ENCODE measurements around the gene GLYR1. TPM values are rescaled to one million over a fixed set of nuclear protein-coding genes. Genes with fewer than 3 reads are reported as not detected.

The GLYR1 gene
- total and polyA plus RNA-seq, 9 of the 15 experiments (the other 6 are each of a cell fraction or from before 2014, with no cell fraction given), result 6.7 to 99.2 (median 60.2) TPM

DNA sequence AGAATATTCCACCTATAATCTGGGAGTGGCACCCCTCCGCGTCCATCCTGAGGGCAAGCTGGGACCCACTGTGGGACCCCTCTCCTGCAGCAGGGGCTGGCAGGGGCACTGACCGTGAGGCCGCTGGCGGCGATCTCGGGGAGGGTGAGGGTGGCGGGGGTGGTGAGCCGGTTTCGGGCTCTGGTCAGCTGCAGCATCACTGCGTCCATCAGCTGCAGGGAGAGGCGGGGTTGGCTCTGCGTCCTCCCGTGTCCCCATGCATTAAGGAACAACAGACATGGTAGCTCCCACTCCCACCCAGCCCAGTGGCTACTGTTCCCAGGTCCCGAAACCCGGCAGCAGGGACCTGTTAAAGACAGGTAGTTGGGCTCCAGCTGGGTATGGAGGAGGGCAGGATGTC is 48.6 kb downstream of the GLYR1 start:
- ATAC-seq (no peak), DNase-seq (ENCODE audit: extremely low read depth in 1 of 4, low spot score in 3 of 4) (no peak), FAIRE-seq (no peak)
- Histone ChIP-seq H2AFZ (ENCODE audit: low read depth, low read length) (no peak overlapping the region), H3K79me2 (ENCODE audit: control insufficient read depth, insufficient read depth, low read length) (peaks cover 6% of the 10 kb centered on the region; the same call in 2 of the 3 replicates), H3K36me3 (ENCODE audit: control insufficient read depth, insufficient read depth, low read length) (peaks cover 13% of the 10 kb centered on the region; the same call in 1 of the 3 replicates), H3K4me2 (ENCODE audit: insufficient read depth, low read length) (no peak overlapping the region), H3K27me3 (ENCODE audit: control insufficient read depth in 2 of 2, insufficient read depth in 2 of 2, low read length in 2 of 2) (no peaks in the 10 kb centered on the region), H3K27ac (ENCODE audit: extremely low read depth, low read depth, low read length) (no peak overlapping the region), H4K20me1 (replicated peaks; ENCODE audit: control insufficient read depth, insufficient read depth, low read length) (no peaks in the 10 kb centered on the region), H3K4me3 (no peak overlapping the region), H3K9ac (ENCODE audit: insufficient read depth in 1 of 2, low read depth in 2 of 2, low read length in 2 of 2) (no peak overlapping the region), H3K9me1 (ENCODE audit: control insufficient read depth, insufficient read depth, low read length) (no peaks in the 10 kb centered on the region), H3K4me1 (replicated peaks in 1 of 2; ENCODE audit: control insufficient read depth in 2 of 2, insufficient read depth in 2 of 2, low read length in 2 of 2) (peaks cover 15 to 59% of the 10 kb centered on the region in 2 experiments), H3K9me3 (replicated peaks; ENCODE audit: control insufficient read depth, insufficient read depth, low read depth, low read length) (no peaks in the 10 kb centered on the region)
- in situ Hi-C loops (cut with MboI), result no loop called here
- BruUV-seq (replicated peaks), result no TSS peak
- intact Hi-C loops (cut with micrococcal nuclease), result no loop called here
- TF ChIP-seq POU5F1 (IDR thresholded peaks at IDR 0.05; ENCODE audit: borderline replicate concordance, low read depth, low read length, partially characterized antibody) (no peak), PHF20 (IDR thresholded peaks at IDR 0.05; ENCODE audit: partially characterized antibody) (no peak), SNIP1 (IDR thresholded peaks at IDR 0.05; ENCODE audit: low read depth) (no peak), ZNF124 (CRISPR knock-in tag; IDR thresholded peaks at IDR 0.05) (no peak), KLF1 (tag; IDR thresholded peaks at IDR 0.05) (no peak), SIRT6 (IDR thresholded peaks at IDR 0.05; ENCODE audit: low read depth, low read length) (no peak), ZNF263 (CRISPR knock-in tag; IDR thresholded peaks at IDR 0.05; ENCODE audit: borderline replicate concordance) (no peak), SIX5 (IDR thresholded peaks at IDR 0.05; ENCODE audit: borderline replicate concordance in 1 of 2, insufficient read depth in 1 of 2, low read depth in 1 of 2, low read length in 2 of 2) (no peak), KLF10 (CRISPR knock-in tag; IDR thresholded peaks at IDR 0.05) (no peak), ZNF24 (IDR thresholded peaks at IDR 0.05) (no peak), EHMT2 (IDR thresholded peaks at IDR 0.05) (no peak), HNRNPUL1 (IDR thresholded peaks at IDR 0.05; ENCODE audit: low read length) (no peak), CXXC5 (CRISPR knock-in tag; IDR thresholded peaks at IDR 0.05) (no peak), TAF9B (IDR thresholded peaks at IDR 0.05; ENCODE audit: partially characterized antibody) (no peak), ZNF311 (CRISPR knock-in tag; IDR thresholded peaks at IDR 0.05) (no peak), RFX7 (CRISPR knock-in tag; IDR thresholded peaks at IDR 0.05) (no peak), ADNP (tag; IDR thresholded peaks at IDR 0.05) (no peak), FOXK2 (conservative IDR thresholded peaks at IDR 0.05 in 1 of 2, IDR thresholded peaks at IDR 0.05 in 1 of 2; ENCODE audit: low read depth in 2 of 2) (no peak)
- TF ChIP-seq, protein P1, sequence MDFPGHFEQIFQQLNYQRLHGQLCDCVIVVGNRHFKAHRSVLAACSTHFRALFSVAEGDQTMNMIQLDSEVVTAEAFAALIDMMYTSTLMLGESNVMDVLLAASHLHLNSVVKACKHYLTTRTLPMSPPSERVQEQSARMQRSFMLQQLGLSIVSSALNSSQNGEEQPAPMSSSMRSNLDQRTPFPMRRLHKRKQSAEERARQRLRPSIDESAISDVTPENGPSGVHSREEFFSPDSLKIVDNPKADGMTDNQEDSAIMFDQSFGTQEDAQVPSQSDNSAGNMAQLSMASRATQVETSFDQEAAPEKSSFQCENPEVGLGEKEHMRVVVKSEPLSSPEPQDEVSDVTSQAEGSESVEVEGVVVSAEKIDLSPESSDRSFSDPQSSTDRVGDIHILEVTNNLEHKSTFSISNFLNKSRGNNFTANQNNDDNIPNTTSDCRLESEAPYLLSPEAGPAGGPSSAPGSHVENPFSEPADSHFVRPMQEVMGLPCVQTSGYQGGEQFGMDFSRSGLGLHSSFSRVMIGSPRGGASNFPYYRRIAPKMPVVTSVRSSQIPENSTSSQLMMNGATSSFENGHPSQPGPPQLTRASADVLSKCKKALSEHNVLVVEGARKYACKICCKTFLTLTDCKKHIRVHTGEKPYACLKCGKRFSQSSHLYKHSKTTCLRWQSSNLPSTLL (IDR thresholded peaks at IDR 0.05), result no peak
- ChIA-PET CTCF (ENCODE audit: low intra/inter-chr PET ratio) (no interaction called here), POLR2A (interaction anchor here (0.8 kb wide), 1 partner anchor 30 kb away, joined by 3 read pairs; no protein-coding TSS in a partner anchor)
- WGBS (ENCODE audit: insufficient coverage, low coverage, missing lambda C conversion rate), result 77% methylated on average over 12 of the region's 16 CpGs

Data from K562 (cell line).